SW 1271 (cell line): Measurements from ENCODE around the gene NEK11.
"Not testable (repeated sequence)": the region's sequence is repeated elsewhere in the genome, so short reads cannot be mapped to it uniquely, and the experiment has no call there.

Experiments used
- DNase-seq, 2 experiments: peaks; one replicate each; lab custom pipeline; 2025; lab: John Stamatoyannopoulos, UW

The NEK11 gene

GRCh38 chr3:131306242-131306641 lies 279.6 kb downstream of the NEK11 start:
- DNase-seq, result no peak

GRCh38 chr3:131314318-131314717 lies 287.6 kb downstream of the NEK11 start:
- no peak for DNase-seq

- DNase-seq, result no peak
These were observed 288.5 kb downstream of the NEK11 start for GRCh38 chr3:131315162-131315561.

GRCh38 chr3:131317667-131318066 lies 291.0 kb downstream of the NEK11 start:
- DNase-seq, result no peak

GRCh38 chr3:131323014-131323413 lies 296.3 kb downstream of the NEK11 start:
- DNase-seq, result no peak

- no peak for DNase-seq
These were observed 297.1 kb downstream of the NEK11 start for GRCh38 chr3:131323792-131324191.

- no peak for DNase-seq
These were observed 298.2 kb downstream of the NEK11 start for GRCh38 chr3:131324923-131325322.

GRCh38 chr3:131326307-131326706 lies 299.6 kb downstream of the NEK11 start:
- DNase-seq, result no peak

GRCh38 chr3:131328721-131329120 lies 302.0 kb downstream of the NEK11 start:
- no peak for DNase-seq

GRCh38 chr3:131329774-131330173 lies 303.1 kb downstream of the NEK11 start:
- no peak for DNase-seq

- not testable (repeated sequence) for DNase-seq
These were observed 304.9 kb downstream of the NEK11 start for GRCh38 chr3:131331456-131332085.

- DNase-seq, result no peak
These were observed 312.4 kb downstream of the NEK11 start for GRCh38 chr3:131338948-131339640.

GRCh38 chr3:131341761-131342160 lies 315.1 kb downstream of the NEK11 start:
- no peak for DNase-seq

GRCh38 chr3:131348911-131349310 lies 322.2 kb downstream of the NEK11 start:
- DNase-seq, result peak in 1 of 2 experiments; percentile 49

GRCh38 chr3:131349454-131349853 lies 322.8 kb downstream of the NEK11 start:
- no peak for DNase-seq

- peak; percentile 18 to 82 for DNase-seq
These were observed 323.3 kb downstream of the NEK11 start for GRCh38 chr3:131349946-131350347.

- DNase-seq, result peak in 1 of 2 experiments; percentile 22
These were observed 323.8 kb downstream of the NEK11 start for GRCh38 chr3:131350506-131350905.

- DNase-seq, result no peak
These were observed 326.6 kb downstream of the NEK11 start for GRCh38 chr3:131353016-131353877.

- DNase-seq, result no peak
These were observed 327.3 kb downstream of the NEK11 start for GRCh38 chr3:131353986-131354385.

- DNase-seq, result no peak
These were observed 329.4 kb downstream of the NEK11 start for GRCh38 chr3:131356006-131356595.

GRCh38 chr3:131357275-131357674 lies 330.6 kb downstream of the NEK11 start:
- DNase-seq, result no peak

- no peak for DNase-seq
These were observed 333.6 kb downstream of the NEK11 start for GRCh38 chr3:131360191-131360755.
